ENCODE data around the gene PTGER3. TPM values are rescaled to one million over a fixed set of nuclear protein-coding genes. Genes with fewer than 3 reads are reported as not detected.

PTGER3 gene
- total RNA-seq, 1 experiment from 2014 or later: 0.08 TPM

DNA sequence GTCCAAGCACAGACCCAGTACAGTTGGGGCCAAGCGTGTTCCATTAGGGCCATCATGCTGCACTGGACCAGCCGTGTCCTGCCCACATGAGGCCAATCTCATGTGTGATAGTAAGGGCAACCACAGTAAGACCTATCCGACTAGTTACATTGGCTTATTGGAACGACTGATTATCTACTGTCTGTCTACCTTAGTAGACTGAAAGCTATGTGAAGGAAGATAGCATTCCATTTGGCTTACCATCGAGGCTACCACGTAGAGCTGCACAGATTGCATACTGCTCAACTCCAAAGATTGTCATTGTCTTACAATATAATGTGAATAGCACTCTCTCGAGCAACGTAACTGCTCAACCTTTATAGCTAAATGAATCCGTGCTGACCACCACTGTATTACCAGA lies 10.6 kb downstream of the PTGER3 start:
- intact Hi-C loops (cut with micrococcal nuclease; ENCODE audit: unreplicated experiment) (no loop called here), in situ Hi-C loops (cut with HindIII; ENCODE audit: low pct_unique_long_range_greater_than_20kb, low sequenced_read_pairs) (no loop called here)
- H3K27ac ChIP-seq (ENCODE audit: low read length): no peak overlapping the region
- H3K4me3 ChIP-seq (ENCODE audit: low read depth in 2 of 2, low read length in 2 of 2): no peak overlapping the region
- ChIA-PET CTCF (no interaction called here), POLR2A (no interaction called here)
- H3K4me1 ChIP-seq (ENCODE audit: control insufficient read depth, insufficient read depth, low read length): no peaks in the 10 kb centered on the region
- BruUV-seq (replicated peaks): no TSS peak
- TF ChIP-seq TCF7L2 (IDR thresholded peaks at IDR 0.05; ENCODE audit: low read depth, low read length) (no peak), SIN3A (IDR thresholded peaks at IDR 0.05; ENCODE audit: borderline replicate concordance, insufficient read depth, low read depth, low read length) (no peak), POLR2AphosphoS5 (IDR thresholded peaks at IDR 0.05; ENCODE audit: low read depth, low read length) (no peak)
- TF ChIP-seq, protein P1, sequence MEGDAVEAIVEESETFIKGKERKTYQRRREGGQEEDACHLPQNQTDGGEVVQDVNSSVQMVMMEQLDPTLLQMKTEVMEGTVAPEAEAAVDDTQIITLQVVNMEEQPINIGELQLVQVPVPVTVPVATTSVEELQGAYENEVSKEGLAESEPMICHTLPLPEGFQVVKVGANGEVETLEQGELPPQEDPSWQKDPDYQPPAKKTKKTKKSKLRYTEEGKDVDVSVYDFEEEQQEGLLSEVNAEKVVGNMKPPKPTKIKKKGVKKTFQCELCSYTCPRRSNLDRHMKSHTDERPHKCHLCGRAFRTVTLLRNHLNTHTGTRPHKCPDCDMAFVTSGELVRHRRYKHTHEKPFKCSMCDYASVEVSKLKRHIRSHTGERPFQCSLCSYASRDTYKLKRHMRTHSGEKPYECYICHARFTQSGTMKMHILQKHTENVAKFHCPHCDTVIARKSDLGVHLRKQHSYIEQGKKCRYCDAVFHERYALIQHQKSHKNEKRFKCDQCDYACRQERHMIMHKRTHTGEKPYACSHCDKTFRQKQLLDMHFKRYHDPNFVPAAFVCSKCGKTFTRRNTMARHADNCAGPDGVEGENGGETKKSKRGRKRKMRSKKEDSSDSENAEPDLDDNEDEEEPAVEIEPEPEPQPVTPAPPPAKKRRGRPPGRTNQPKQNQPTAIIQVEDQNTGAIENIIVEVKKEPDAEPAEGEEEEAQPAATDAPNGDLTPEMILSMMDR (IDR thresholded peaks at IDR 0.05): no peak
- TF ChIP-seq, protein P2, sequence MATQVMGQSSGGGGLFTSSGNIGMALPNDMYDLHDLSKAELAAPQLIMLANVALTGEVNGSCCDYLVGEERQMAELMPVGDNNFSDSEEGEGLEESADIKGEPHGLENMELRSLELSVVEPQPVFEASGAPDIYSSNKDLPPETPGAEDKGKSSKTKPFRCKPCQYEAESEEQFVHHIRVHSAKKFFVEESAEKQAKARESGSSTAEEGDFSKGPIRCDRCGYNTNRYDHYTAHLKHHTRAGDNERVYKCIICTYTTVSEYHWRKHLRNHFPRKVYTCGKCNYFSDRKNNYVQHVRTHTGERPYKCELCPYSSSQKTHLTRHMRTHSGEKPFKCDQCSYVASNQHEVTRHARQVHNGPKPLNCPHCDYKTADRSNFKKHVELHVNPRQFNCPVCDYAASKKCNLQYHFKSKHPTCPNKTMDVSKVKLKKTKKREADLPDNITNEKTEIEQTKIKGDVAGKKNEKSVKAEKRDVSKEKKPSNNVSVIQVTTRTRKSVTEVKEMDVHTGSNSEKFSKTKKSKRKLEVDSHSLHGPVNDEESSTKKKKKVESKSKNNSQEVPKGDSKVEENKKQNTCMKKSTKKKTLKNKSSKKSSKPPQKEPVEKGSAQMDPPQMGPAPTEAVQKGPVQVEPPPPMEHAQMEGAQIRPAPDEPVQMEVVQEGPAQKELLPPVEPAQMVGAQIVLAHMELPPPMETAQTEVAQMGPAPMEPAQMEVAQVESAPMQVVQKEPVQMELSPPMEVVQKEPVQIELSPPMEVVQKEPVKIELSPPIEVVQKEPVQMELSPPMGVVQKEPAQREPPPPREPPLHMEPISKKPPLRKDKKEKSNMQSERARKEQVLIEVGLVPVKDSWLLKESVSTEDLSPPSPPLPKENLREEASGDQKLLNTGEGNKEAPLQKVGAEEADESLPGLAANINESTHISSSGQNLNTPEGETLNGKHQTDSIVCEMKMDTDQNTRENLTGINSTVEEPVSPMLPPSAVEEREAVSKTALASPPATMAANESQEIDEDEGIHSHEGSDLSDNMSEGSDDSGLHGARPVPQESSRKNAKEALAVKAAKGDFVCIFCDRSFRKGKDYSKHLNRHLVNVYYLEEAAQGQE (IDR thresholded peaks at IDR 0.05; ENCODE audit: insufficient read depth in 1 of 2, low read depth in 2 of 2, low read length in 1 of 2): no peak
- ATAC-seq (no peak), DNase-seq (ENCODE audit: low read depth, low spot score) (no peak)
- no peaks in the 10 kb centered on the region for H3K36me3 ChIP-seq (ENCODE audit: control insufficient read depth, insufficient read depth, low read length)
- no peaks in the 10 kb centered on the region; the same call in 1 of the 2 replicates for H3K27me3 ChIP-seq (ENCODE audit: control insufficient read depth, insufficient read depth, low read length)
- no peaks in the 10 kb centered on the region for H3K9me3 ChIP-seq (ENCODE audit: control insufficient read depth, insufficient read depth, low read depth, low read length)

DNA sequence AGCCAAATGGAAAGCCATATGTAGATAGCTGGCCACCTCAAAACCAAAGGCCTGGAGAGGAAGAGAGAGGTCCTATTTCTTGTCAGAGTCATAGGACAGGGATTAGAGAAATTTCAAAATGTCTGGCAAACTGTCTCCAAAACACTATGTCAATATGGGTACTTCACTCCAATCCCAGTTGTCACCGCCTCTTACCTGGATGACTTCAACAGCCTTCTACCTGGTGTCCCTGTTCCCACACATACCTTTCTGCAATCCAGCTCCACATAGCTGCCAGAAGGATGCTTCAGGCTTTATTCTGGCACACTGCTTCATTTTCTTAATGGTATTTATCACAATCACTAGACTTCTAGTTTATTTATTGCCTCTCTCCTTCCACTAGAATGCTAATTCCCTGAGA lies 14.5 kb downstream of the PTGER3 start:
- ChIA-PET CTCF (no interaction called here), POLR2A (no interaction called here)
- Histone ChIP-seq H3K36me3 (ENCODE audit: control insufficient read depth, insufficient read depth, low read length) (no peaks in the 10 kb centered on the region), H3K4me1 (ENCODE audit: control insufficient read depth, insufficient read depth, low read length) (no peaks in the 10 kb centered on the region), H3K9me3 (ENCODE audit: control insufficient read depth, insufficient read depth, low read depth, low read length) (no peaks in the 10 kb centered on the region), H3K27me3 (ENCODE audit: control insufficient read depth, insufficient read depth, low read length) (no peaks in the 10 kb centered on the region), H3K4me3 (ENCODE audit: low read depth in 2 of 2, low read length in 2 of 2) (no peak overlapping the region), H3K27ac (ENCODE audit: low read length) (no peak overlapping the region)
- ATAC-seq (no peak), DNase-seq (ENCODE audit: low read depth, low spot score) (no peak)
- BruUV-seq (replicated peaks): no TSS peak
- TF ChIP-seq SIN3A (IDR thresholded peaks at IDR 0.05; ENCODE audit: borderline replicate concordance, insufficient read depth, low read depth, low read length) (no peak), POLR2AphosphoS5 (IDR thresholded peaks at IDR 0.05; ENCODE audit: low read depth, low read length) (no peak), TCF7L2 (IDR thresholded peaks at IDR 0.05; ENCODE audit: low read depth, low read length) (no peak)
- TF ChIP-seq, protein P1 (IDR thresholded peaks at IDR 0.05): no peak
- TF ChIP-seq, protein P2 (IDR thresholded peaks at IDR 0.05; ENCODE audit: insufficient read depth in 1 of 2, low read depth in 2 of 2, low read length in 1 of 2): no peak
- intact Hi-C loops (cut with micrococcal nuclease; ENCODE audit: unreplicated experiment) (no loop called here), in situ Hi-C loops (cut with HindIII; ENCODE audit: low pct_unique_long_range_greater_than_20kb, low sequenced_read_pairs) (no loop called here)

Measured in Panc1 (cell line).